GM23338 (cell line): ENCODE results near the gene AP2A1. TPM values are rescaled to one million over a fixed set of nuclear protein-coding genes. Genes with fewer than 3 reads are reported as not detected.

Experiments
- ATAC-seq: fragments of 200-7000 bp; cut with Tn5 transposase; 3 replicates; pipeline ENCODE4 v1.9.1; 2020
- DNase-seq: peaks from one replicate; pipeline ENCODE4 v3.0.0-alpha.2; 2015; ENCODE audit warnings: low spot score
- H2AFZ ChIP-seq: fragments of 200-600 bp; sonication (generic); 2 replicates; pipeline ENCODE4 v1.8.0; 2016; ENCODE audit warnings: antibody characterized with exemption, mild to moderate bottlenecking, moderate library complexity
- H3F3A ChIP-seq: fragments of 200-600 bp; sonication (generic); replicated peaks from 2 replicates; pipeline ENCODE4 v1.8.0; 2017; ENCODE audit warnings: antibody characterized with exemption, mixed run types, low read depth
- H3K27ac ChIP-seq: fragments of 200-600 bp; sonication (generic); 2 replicates; pipeline ENCODE4 v1.6.1; 2016; ENCODE audit warnings: low read depth
- H3K27me3 ChIP-seq: fragments of 200-600 bp; sonication (generic); 2 replicates; pipeline ENCODE4 v1.8.0; 2016; ENCODE audit warnings: mild to moderate bottlenecking, mixed run types, moderate library complexity; ENCODE audit not compliant: insufficient read depth
- H3K36me3 ChIP-seq: fragments of 200-600 bp; sonication (generic); 2 replicates; pipeline ENCODE4 v1.8.0; 2016; ENCODE audit warnings: mild to moderate bottlenecking; ENCODE audit not compliant: insufficient read depth
- H3K4me1 ChIP-seq: fragments of 200-600 bp; sonication (generic); 2 replicates; pipeline ENCODE4 v1.8.0; 2016; ENCODE audit warnings: mild to moderate bottlenecking, moderate library complexity; ENCODE audit not compliant: insufficient read depth
- H3K4me2 ChIP-seq: fragments of 200-600 bp; sonication (generic); 2 replicates; pipeline ENCODE4 v1.7.1; 2017; ENCODE audit warnings: mixed run types
- H3K4me3 ChIP-seq: fragments of 200-600 bp; sonication (generic); 2 replicates; pipeline ENCODE4 v1.6.1; 2016; ENCODE audit warnings: mixed run types
- H3K79me2 ChIP-seq: fragments of 200-600 bp; sonication (generic); replicated peaks from 2 replicates; pipeline ENCODE4 v1.8.0; 2017; ENCODE audit warnings: mild to moderate bottlenecking; ENCODE audit not compliant: insufficient read depth
- H3K9me2 ChIP-seq: fragments of 200-600 bp; sonication (generic); 2 replicates; pipeline ENCODE4 v1.8.0; 2017; ENCODE audit not compliant: insufficient read depth
- H4K20me1 ChIP-seq: fragments of 200-600 bp; sonication (generic); replicated peaks from 2 replicates; pipeline ENCODE4 v1.8.0; 2017; ENCODE audit warnings: mild to moderate bottlenecking; ENCODE audit not compliant: insufficient read depth
- H3K27ac Mint-ChIP-seq: 2 replicates; pipeline ENCODE4 v1.8.0; 2020; ENCODE audit warnings: inconsistent platforms, mild to moderate bottlenecking, moderate library complexity, mixed read lengths
- H3K27me3 Mint-ChIP-seq: 3 replicates; pipeline ENCODE4 v1.8.0; 2022; ENCODE audit warnings: low read depth, mild to moderate bottlenecking, moderate library complexity, mixed read lengths, inconsistent platforms; ENCODE audit not compliant: insufficient read depth, poor library complexity
- H3K36me3 Mint-ChIP-seq: 3 replicates; pipeline ENCODE4 v1.8.0; 2021; ENCODE audit warnings: low read depth, mild to moderate bottlenecking, inconsistent platforms, moderate library complexity, mixed read lengths
- H3K4me1 Mint-ChIP-seq: 3 replicates; pipeline ENCODE4 v1.8.0; 2020; ENCODE audit warnings: mild to moderate bottlenecking, inconsistent platforms, mixed read lengths
- H3K4me3 Mint-ChIP-seq: 3 replicates; pipeline ENCODE4 v1.8.0; 2021; ENCODE audit warnings: moderate library complexity, mild to moderate bottlenecking, inconsistent platforms, mixed read lengths
- H3K9me3 Mint-ChIP-seq: 3 replicates; pipeline ENCODE4 v1.8.0; 2020; ENCODE audit warnings: moderate library complexity, mild to moderate bottlenecking, inconsistent platforms, mixed read lengths
- CREB1 ChIP-seq: fragments of 250-450 bp; sonication (Bioruptor Pico); IDR thresholded peaks from 2 replicates; pipeline ENCODE4 v1.5.0; 2020; ENCODE audit warnings: low read depth, mild to moderate bottlenecking, moderate library complexity
- CTCF ChIP-seq, 2 experiments: fragments of 200-600 bp in 1 of 2; sonication (generic) in 1 of 2; conservative IDR thresholded peaks; 2 replicates each; pipeline versions ENCODE4 v1.5.1 to v1.6.1; 2016 to 2017; ENCODE audit warnings: antibody characterized with exemption in 2 of 2, low read depth in 2 of 2, mild to moderate bottlenecking in 2 of 2, moderate library complexity in 1 of 2
- ETS1 ChIP-seq: IDR thresholded peaks from 2 replicates; pipeline ENCODE4 v1.6.1; 2016; ENCODE audit warnings: antibody characterized with exemption
- EZH2 ChIP-seq: fragments of 200-600 bp; sonication (generic); IDR thresholded peaks from one replicate; pipeline ENCODE4 v1.8.0; 2017; ENCODE audit warnings: antibody characterized with exemption, mild to moderate bottlenecking, low read depth; ENCODE audit not compliant: unreplicated experiment
- EZH2phosphoT487 ChIP-seq: fragments of 200-600 bp; sonication (generic); IDR thresholded peaks from one replicate; pipeline ENCODE4 v1.8.1; 2018; ENCODE audit warnings: antibody characterized with exemption; ENCODE audit not compliant: unreplicated experiment
- JUNB ChIP-seq: IDR thresholded peaks from one replicate; pipeline ENCODE4 v1.6.1; 2016; ENCODE audit warnings: antibody characterized with exemption; ENCODE audit not compliant: unreplicated experiment
- NANOG ChIP-seq: IDR thresholded peaks from 2 replicates; pipeline ENCODE4 v1.6.1; 2016; ENCODE audit warnings: antibody characterized with exemption, borderline replicate concordance
- POLR2AphosphoS5 ChIP-seq: IDR thresholded peaks from 2 replicates; pipeline ENCODE4 v1.6.1; 2016; ENCODE audit warnings: antibody characterized with exemption, low read depth
- REST ChIP-seq: IDR thresholded peaks from one replicate; pipeline ENCODE4 v1.6.1; 2018; ENCODE audit warnings: antibody characterized with exemption; ENCODE audit not compliant: unreplicated experiment
- STAT1 ChIP-seq: IDR thresholded peaks from one replicate; pipeline ENCODE4 v1.6.1; 2016; ENCODE audit warnings: antibody characterized with exemption; ENCODE audit not compliant: unreplicated experiment
- ZNF114 ChIP-seq: fragments of 250-450 bp; sonication (Bioruptor Pico); IDR thresholded peaks from 2 replicates; pipeline ENCODE4 v1.5.0; 2020; ENCODE audit warnings: mild to moderate bottlenecking, moderate library complexity
- ZNF331 ChIP-seq: fragments of 250-450 bp; sonication (Bioruptor Pico); IDR thresholded peaks from 2 replicates; pipeline ENCODE4 v1.5.0; 2020; ENCODE audit warnings: low read depth, mild to moderate bottlenecking, moderate library complexity
- ZNF462 ChIP-seq: fragments of 250-450 bp; sonication (Bioruptor Pico); IDR thresholded peaks from 2 replicates; pipeline ENCODE4 v1.5.0; 2020; ENCODE audit warnings: mild to moderate bottlenecking, moderate library complexity
- polyA plus RNA-seq: library from polyadenylated mRNA; unstranded; fragments of >200 nt; fragmentation: Nextera tagmentation; extraction: Ambion mirVana; gene quantifications from 2 replicates; pipeline ENCODE4 v1.2.1, GENCODE V29; 2016
- total RNA-seq: library from RNA; depleted of rRNA; stranded (reverse); fragments of >200 nt; shearing (Covaris generic); gene quantifications from 2 replicates; pipeline ENCODE4 v1.2.3, GENCODE V29; 2014

Gene AP2A1
- total and polyA plus RNA-seq, 2 experiments from 2014 or later: 34.1 to 129 TPM

- no peak for TF ChIP-seq EZH2phosphoT487
Observed at GRCh38 chr19:49837009-49837310, 70.2 kb downstream of the AP2A1 start (continued).

- H3K27ac Mint-ChIP-seq: no peak overlapping the region
- H3K4me3 Mint-ChIP-seq: no peak overlapping the region
- TF ChIP-seq ZNF114 (CRISPR knock-in tag): no peak
- TF ChIP-seq STAT1: no peak
- TF ChIP-seq CREB1 (CRISPR knock-in tag): no peak
- TF ChIP-seq REST: no peak
- TF ChIP-seq NANOG: no peak
- TF ChIP-seq EZH2phosphoT487: no peak
- no peak for TF ChIP-seq JUNB
- no peak for TF ChIP-seq CTCF (conservative IDR thresholded peaks at IDR 0.05; ENCODE audit: low read depth in 2 of 2)
- no peak for TF ChIP-seq ZNF331
- TF ChIP-seq EZH2: no peak
- no peak for TF ChIP-seq ETS1
- no peak for TF ChIP-seq ZNF462 (CRISPR knock-in tag)
- no peak for TF ChIP-seq POLR2AphosphoS5
- peaks cover 51% of the 10 kb centered on the region for H3K36me3 Mint-ChIP-seq
- no peaks in the 10 kb centered on the region for H3K9me2 ChIP-seq
- H3K4me2 ChIP-seq: no peak overlapping the region
- H3K9me3 Mint-ChIP-seq: no peaks in the 10 kb centered on the region; the same call in 2 of the 3 replicates
- H3K27ac ChIP-seq: no peak overlapping the region
- H3F3A ChIP-seq: 0 out of 2 replicates have a peak, but pooled peaks cover 3% of the 10 kb centered on the region
- ATAC-seq (no peak), DNase-seq (no peak)
- peaks cover 6% of the 10 kb centered on the region for H3K4me1 Mint-ChIP-seq
- H3K4me3 ChIP-seq: no peak overlapping the region
- no peaks in the 10 kb centered on the region for H3K79me2 ChIP-seq
- H3K27me3 ChIP-seq: no peaks in the 10 kb centered on the region
- H2AFZ ChIP-seq: no peak overlapping the region
- H3K27me3 Mint-ChIP-seq: peaks cover 18% of the 10 kb centered on the region
- H3K4me1 ChIP-seq: no peaks in the 10 kb centered on the region
- H3K36me3 ChIP-seq: no peaks in the 10 kb centered on the region
- H4K20me1 ChIP-seq: peaks cover 4% of the 10 kb centered on the region; the same call in 1 of the 2 replicates
Observed at GRCh38 chr19:49837425-49837824, 70.6 kb downstream of the AP2A1 start.
